Measurements from ENCODE around the gene OR51A7.
"Not testable (repeated sequence)": the region's sequence is repeated elsewhere in the genome, so short reads cannot be mapped to it uniquely, and the experiment has no call there.

The OR51A7 gene, protein sequence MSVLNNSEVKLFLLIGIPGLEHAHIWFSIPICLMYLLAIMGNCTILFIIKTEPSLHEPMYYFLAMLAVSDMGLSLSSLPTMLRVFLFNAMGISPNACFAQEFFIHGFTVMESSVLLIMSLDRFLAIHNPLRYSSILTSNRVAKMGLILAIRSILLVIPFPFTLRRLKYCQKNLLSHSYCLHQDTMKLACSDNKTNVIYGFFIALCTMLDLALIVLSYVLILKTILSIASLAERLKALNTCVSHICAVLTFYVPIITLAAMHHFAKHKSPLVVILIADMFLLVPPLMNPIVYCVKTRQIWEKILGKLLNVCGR

GRCh38 chr11:4903484-4903883, at the start of gene OR51A7:
TSS of gene OR51A7 (plus strand) at chr11:4903783. CDS start at chr11:4907370, 3,587 bp downstream.
- DNase-seq (ENCODE audit: low read depth, low spot score): no peak

DNA sequence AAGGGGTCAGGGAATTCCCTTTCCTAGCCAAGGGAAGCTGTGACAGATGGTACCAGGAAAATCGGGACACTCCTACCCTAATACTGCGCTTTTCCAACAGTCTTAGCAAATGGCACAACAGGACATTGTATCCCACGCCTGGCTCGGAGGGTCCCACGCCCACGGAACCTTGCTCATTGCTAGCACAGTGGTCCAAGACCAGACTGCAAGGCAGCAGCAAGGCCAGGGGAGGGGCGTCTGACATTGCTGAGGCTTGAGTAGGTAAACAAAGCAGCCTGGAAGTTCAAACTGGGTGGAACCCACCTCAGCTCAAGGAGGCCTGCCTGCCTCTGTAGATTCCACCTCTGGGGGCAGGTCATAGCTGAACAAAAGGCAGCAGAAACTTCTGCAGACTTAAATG, 49.3 kb upstream of the OR51A7 start:
- DNase-seq (ENCODE audit: low read depth, low spot score): not testable (repeated sequence)

DNA sequence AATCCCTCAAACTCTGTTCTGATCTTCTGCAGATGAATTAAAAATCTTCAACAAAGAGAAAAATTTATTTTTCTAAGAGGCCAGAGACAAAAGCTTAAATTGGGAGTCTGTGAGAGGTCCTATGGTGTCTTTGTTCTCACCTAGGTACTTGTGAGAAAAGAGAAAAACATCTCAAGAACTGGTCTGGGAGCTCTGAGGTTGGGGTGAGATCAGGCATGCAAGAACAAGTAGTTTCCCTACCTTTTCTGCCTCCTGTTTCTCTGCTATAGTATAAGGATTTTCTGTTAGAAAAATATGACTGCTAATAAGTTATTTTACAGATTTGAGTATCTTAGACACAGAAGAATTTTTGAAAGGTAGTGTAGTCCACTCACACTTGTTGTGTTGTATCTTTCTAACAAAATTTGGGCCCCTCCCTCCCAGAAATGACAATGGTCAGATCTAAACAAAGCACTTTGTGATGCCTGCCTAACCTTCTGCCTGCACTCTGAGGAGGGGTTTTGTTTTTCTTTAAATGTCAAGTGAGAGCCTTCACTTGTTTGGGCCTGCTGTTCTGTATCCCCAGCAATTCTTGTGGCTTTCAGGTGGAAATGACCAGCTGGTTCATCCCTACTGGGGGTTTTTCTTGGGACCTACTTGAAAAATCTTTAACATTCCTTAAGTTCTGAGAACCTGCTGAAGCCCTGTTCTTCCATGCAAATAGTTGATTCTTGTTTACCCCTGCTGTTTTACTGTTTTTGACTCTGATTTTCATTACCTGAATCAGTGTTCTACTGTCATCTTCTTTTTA, 40.9 kb upstream of the OR51A7 start:
- DNase-seq (ENCODE audit: low read depth, low spot score): no peak

DNA sequence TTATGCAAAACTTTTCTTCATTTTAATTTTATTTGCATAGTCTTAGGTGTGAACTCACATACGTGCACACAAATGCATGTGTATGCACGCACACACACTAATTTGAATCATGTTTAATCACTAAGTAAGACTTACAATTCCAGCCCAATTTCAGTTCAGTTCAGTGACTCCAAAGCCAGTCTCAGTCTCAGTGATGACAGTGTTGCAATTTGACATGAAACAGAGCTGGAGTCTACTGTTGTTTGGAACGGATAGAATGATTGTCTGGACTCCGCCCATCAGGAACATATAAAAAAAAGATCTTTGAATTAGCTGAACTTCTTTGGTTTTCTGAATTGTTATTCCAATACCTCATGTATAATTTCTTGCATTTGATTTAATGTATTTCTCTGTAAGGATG, 39.7 kb upstream of the OR51A7 start:
- no peak for DNase-seq (ENCODE audit: low read depth, low spot score)

GRCh38 chr11:4865855-4866254, 37.7 kb upstream of the OR51A7 start:
- DNase-seq (ENCODE audit: low read depth, low spot score): no peak

GRCh38 chr11:4881188-4881587, 22.4 kb upstream of the OR51A7 start:
- no peak for DNase-seq (ENCODE audit: low read depth, low spot score)

DNA sequence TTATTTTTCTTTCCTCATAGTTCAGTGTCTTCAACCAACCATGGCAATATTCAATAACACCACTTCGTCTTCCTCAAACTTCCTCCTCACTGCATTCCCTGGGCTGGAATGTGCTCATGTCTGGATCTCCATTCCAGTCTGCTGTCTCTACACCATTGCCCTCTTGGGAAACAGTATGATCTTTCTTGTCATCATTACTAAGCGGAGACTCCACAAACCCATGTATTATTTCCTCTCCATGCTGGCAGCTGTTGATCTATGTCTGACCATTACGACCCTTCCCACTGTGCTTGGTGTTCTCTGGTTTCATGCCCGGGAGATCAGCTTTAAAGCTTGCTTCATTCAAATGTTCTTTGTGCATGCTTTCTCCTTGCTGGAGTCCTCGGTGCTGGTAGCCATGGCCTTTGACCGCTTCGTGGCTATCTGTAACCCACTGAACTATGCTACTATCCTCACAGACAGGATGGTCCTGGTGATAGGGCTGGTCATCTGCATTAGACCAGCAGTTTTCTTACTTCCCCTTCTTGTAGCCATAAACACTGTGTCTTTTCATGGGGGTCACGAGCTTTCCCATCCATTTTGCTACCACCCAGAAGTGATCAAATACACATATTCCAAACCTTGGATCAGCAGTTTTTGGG, 21.6 kb upstream of the OR51A7 start, which contains the start of gene OR51T1:
TSS of gene OR51T1 (plus strand) at position 41 of the 641 bp plus-strand sequence. CDS start at position 41, 0 bp downstream.
- peak; percentile 69 for DNase-seq (ENCODE audit: low read depth, low spot score)

DNA sequence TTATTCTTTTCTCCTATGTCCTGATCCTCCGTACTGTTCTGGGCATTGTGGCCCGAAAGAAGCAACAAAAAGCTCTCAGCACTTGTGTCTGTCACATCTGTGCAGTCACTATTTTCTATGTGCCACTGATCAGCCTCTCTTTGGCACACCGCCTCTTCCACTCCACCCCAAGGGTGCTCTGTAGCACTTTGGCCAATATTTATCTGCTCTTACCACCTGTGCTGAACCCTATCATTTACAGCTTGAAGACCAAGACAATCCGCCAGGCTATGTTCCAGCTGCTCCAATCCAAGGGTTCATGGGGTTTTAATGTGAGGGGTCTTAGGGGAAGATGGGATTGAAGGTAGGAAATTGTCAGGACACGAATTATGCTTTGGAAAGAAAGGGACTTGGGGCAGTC, 21.0 kb upstream of the OR51A7 start:
- no peak for DNase-seq (ENCODE audit: low read depth, low spot score)

DNA sequence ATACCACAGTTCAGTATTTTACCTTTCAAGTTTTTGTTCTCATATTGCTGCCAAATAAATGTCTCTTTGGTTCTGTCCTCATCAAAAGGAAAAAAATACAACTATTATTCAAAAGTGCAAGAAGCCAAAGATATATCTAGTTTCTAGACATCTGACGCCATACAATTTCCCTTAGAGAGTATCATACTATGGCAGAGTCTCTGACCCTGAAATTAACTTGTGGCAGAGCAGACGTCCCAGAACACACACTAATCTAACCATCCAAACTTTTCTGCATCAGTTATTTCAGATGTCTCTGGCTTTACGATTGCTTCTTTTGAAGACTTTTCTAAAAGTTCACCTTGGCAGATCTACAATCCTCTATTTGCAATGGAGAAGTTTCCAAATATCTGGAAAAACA, 19.2 kb upstream of the OR51A7 start:
- DNase-seq (ENCODE audit: low read depth, low spot score): no peak

DNA sequence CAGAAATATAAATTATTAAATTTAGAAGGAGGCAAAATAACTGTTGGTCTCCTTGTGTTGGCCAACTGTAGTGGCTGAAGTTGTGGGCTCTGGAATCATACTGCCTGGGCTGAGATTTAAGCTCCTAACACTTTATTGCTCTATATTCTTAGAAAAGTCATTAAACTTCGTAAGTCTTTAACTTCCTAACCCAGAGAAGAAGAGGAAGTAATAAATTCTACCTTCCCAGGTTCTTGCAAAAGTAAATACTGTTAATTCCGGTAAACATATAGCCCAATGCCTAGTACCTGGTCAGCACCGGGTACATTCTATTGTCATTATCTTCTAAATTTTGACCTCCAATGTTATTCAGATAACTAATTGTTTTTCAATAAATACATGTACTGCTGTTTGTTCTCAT, 17.4 kb upstream of the OR51A7 start:
- no peak for DNase-seq (ENCODE audit: low read depth, low spot score)

GRCh38 chr11:4887591-4887990, 16.0 kb upstream of the OR51A7 start:
- DNase-seq (ENCODE audit: low read depth, low spot score): no peak

GRCh38 chr11:4890279-4890678, 13.3 kb upstream of the OR51A7 start:
- DNase-seq (ENCODE audit: low read depth, low spot score): no peak

DNA sequence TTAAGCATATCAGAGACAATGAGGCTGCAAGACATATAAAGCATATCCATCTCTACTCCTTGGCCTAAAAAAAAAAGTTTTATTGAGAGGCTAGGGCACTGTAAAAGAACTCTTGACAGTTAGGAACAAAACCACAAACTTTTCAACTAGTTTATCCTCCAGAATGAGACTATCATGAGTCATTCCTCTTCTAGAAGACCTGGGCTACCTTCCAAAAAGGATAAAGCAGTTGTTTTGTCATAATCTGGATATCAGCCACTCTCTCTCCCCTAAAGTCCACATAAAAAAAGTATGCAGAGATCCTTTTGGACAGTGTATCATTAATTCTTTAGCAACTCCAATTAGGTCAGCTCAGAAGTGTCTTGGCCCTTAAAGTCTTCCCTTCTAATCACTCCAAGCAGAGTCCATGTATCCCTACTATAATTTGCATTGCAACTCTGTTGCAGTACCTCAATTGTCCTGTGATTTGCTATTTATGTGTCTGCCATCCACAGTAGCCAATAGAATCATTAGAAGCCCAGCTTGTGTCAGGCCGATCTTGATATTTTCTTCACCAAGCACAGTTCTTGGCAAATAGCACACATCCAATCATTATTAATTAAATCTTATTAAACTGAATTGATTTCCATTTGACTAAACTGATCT, 11.5 kb upstream of the OR51A7 start:
- peak; percentile 53 for DNase-seq (ENCODE audit: low read depth, low spot score)

GRCh38 chr11:4916581-4916980, 13.0 kb downstream of the OR51A7 start:
- DNase-seq (ENCODE audit: low read depth, low spot score): no peak

DNA sequence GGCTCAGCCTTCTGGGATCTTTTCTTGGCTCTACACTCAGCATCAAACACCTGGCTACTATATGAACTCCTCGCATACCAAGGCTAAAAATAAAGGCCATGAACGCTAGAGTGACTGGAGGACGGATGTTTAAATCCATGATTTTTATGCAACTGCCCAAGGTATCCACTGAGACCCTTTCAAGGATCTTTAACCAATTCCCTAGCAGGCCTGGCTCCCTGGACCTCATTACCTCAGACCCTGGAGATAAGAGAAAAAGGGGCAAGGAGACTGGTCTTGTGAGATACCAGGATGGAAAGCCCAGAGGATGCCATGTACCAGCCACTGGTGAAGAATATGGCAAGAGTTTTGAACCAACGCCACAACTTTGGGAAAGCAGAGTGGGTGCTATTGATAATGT, 15.7 kb downstream of the OR51A7 start, which contains the start of gene OR51G2:
TSS of gene OR51G2 (minus strand) at position 101 of the 400 bp plus-strand sequence. CDS start 3,687 bp downstream, outside the sequence.
- DNase-seq (ENCODE audit: low read depth, low spot score): no peak

DNA sequence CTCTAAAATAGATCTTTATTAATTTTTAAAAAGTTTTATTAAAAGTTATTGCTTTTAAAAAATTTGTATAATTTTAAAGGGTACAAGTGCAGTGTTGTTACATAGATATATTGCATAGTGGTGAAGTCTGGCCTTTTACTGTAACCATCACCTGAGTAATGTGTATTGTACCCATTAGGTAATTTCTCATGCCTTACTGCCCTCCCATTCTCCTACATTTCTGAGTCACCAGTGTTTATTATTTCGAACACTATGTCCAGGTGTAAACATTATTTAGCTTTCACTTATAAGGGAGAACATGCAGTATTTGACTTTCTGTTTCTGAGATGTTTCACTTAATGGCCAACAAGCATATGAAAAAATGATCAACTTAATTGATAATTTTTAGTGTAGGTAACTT, 18.2 kb downstream of the OR51A7 start:
- no peak for DNase-seq (ENCODE audit: low read depth, low spot score)

DNA sequence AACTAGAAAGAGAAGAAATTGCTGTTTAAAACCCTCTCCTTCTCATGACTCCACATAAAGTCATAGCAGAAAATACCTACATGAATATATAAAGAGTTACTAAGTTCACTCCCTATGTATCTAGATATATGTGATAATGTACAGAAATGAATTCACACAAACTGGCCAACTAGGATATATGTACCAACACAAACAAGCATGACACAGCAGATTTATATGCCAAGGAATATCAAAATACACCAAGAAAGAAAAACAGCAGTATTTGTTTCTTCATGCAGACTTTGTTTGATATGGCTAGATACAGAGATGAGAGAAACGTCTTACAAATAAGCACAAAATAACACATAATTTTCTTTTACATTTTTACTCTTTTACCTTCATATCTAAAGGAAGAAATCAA, 18.7 kb downstream of the OR51A7 start:
- no peak for DNase-seq (ENCODE audit: low read depth, low spot score)

DNA sequence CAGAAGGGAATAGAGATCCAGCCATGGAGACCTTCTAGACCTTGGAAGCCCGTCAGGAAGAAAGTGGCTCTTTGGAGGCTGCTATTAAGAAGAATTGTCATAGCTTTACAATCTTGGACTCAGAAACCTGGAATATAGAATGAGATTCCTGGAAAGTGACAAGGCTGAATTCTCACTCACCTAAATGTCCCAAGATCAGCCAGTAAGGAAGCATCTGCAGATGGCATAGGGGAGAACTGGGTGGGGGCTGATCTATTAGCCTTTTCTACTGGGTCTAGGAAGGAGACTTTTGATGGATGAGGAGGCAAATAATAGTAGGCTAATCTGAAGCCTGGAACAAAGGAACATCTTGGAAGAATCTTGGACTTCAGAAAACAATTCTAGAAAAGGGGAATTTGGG, 20.7 kb downstream of the OR51A7 start, which contains the start of gene OR51G1:
TSS of gene OR51G1 (minus strand) at position 101 of the 400 bp plus-strand sequence. CDS start at position 101, 0 bp downstream.
- no peak for DNase-seq (ENCODE audit: low read depth, low spot score)

- no peak for DNase-seq (ENCODE audit: low read depth, low spot score)
Measured at GRCh38 chr11:4926608-4927007, 23.0 kb downstream of the OR51A7 start.

DNA sequence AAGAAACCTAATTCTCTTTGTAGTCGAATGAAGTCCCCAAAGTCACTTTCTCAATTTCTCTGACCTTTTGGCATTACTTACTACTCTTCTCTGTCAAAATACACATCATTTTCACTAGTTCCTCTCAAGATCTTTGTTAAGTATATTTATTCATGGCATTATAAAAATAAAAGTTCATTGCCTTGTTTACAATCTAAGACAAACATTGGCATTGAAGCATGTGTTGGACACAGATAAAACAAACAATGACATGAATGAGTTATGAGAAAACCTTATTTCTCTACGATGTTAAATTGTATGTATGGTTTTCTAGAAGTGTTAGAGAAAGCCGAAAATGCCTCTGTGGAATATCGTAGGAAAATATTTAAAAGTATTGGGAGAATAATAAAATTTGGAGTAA, 29.2 kb downstream of the OR51A7 start:
- no peak for DNase-seq (ENCODE audit: low read depth, low spot score)

GRCh38 chr11:4936745-4937144, 33.2 kb downstream of the OR51A7 start:
- DNase-seq (ENCODE audit: low read depth, low spot score): no peak

- DNase-seq (ENCODE audit: low read depth, low spot score): no peak
Measured at GRCh38 chr11:4947505-4947904, 43.9 kb downstream of the OR51A7 start, which contains the start of gene OR51A4. TSS of gene OR51A4 (minus strand) at chr11:4947605. CDS start at chr11:4947100, 505 bp downstream.
